Mesothelial cell of epicardium (in vitro differentiated cells): ENCODE data around the gene SPHK2. TPM values are rescaled to one million over a fixed set of nuclear protein-coding genes. Genes with fewer than 3 reads are reported as not detected.

Experiments used
- DNase-seq, 2 experiments: peaks; one replicate each; pipeline ENCODE4 v3.0.0; 2021; ENCODE audit warnings: low spot score in 2 of 2; ENCODE audit not compliant: unreplicated experiment in 2 of 2
- H3K27ac Mint-ChIP-seq: 2 replicates; pipeline ENCODE4 v1.8.0; 2021; ENCODE audit warnings: mixed read lengths
- H3K27me3 Mint-ChIP-seq: 2 replicates; pipeline ENCODE4 v1.8.0; 2021; ENCODE audit warnings: low read depth, mixed read lengths
- H3K36me3 Mint-ChIP-seq: 2 replicates; pipeline ENCODE4 v1.8.0; 2021; ENCODE audit warnings: mixed read lengths
- H3K4me1 Mint-ChIP-seq: 2 replicates; pipeline ENCODE4 v1.8.0; 2021; ENCODE audit warnings: mixed read lengths
- H3K4me3 Mint-ChIP-seq: 2 replicates; pipeline ENCODE4 v1.8.0; 2021; ENCODE audit warnings: mild to moderate bottlenecking, moderate library complexity, mixed read lengths
- H3K9me3 Mint-ChIP-seq: 2 replicates; pipeline ENCODE4 v1.8.0; 2021; ENCODE audit warnings: mixed read lengths
- CTCF ChIP-seq: fragments of 200-600 bp; sonication (generic); IDR thresholded peaks from one replicate; pipeline ENCODE4 v1.5.0; 2021; ENCODE audit warnings: antibody characterized with exemption; ENCODE audit not compliant: unreplicated experiment
- total RNA-seq: library from RNA; stranded (reverse); gene quantifications from 3 replicates; pipeline ENCODE4 v1.2.1, GENCODE V29; 2021

Gene SPHK2
- total RNA-seq, 1 donor from 2014 or later, result 27.7 TPM

GRCh38 chr19:48646001-48646721 lies 26.9 kb downstream of the SPHK2 start, which contains the start of gene CA11:
Gene CA11, minus strand, starts transcription at chr19:48646187. Its CDS starts 555 bp downstream, at chr19:48645632.
- Mint-ChIP-seq H3K4me3 (peak within 1 kb of the TSS; percentile 81), H3K27me3 (no peaks in the 10 kb centered on the region), H3K9me3 (no peaks in the 10 kb centered on the region), H3K27ac (peak within 1 kb of the TSS; percentile 95), H3K4me1 (peaks cover 18% of the 10 kb centered on the region), H3K36me3 (peaks cover 7% of the 10 kb centered on the region)
- peak; percentile 87 to 93 for DNase-seq
- TF ChIP-seq CTCF, result peak; percentile 72

DNA sequence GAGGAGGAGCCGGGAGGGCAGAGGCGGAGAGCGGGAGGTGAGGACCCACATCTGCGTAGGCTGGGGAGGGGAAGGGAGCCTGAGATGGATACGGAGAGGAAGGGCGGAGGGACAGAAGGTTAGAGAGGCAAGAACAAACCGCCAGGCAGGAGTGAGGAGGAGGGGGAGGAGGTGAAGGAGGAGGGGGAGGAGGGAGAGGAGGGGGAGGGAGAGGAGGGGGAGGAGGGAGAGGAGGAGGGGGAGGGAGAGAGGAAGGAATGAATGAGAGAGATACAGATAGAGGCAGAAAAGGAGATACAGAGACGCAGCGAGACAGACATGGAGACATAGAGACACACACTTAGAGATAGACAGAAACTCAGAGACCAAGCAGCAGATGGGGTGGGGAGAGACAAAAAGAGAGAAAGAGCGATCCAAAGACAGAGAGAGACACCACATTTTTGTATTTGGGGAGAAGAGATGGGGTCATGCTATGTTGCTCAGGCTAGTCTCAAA lies 27.5 kb downstream of the SPHK2 start:
- peaks cover 18% of the 10 kb centered on the region for H3K4me1 Mint-ChIP-seq
- H3K27me3 Mint-ChIP-seq, result no peaks in the 10 kb centered on the region
- no peak overlapping the region for H3K27ac Mint-ChIP-seq
- peaks cover 4% of the 10 kb centered on the region for H3K36me3 Mint-ChIP-seq
- H3K4me3 Mint-ChIP-seq, result peak overlapping the region; percentile 81
- DNase-seq, result no peak
- H3K9me3 Mint-ChIP-seq, result no peaks in the 10 kb centered on the region
- no peak for TF ChIP-seq CTCF

- Mint-ChIP-seq H3K36me3 (no peaks in the 10 kb centered on the region), H3K9me3 (no peaks in the 10 kb centered on the region), H3K4me1 (peaks cover 18% of the 10 kb centered on the region), H3K27ac (no peak overlapping the region), H3K27me3 (no peaks in the 10 kb centered on the region), H3K4me3 (no peak overlapping the region)
- no peak for DNase-seq
- TF ChIP-seq CTCF, result no peak
Measured at GRCh38 chr19:48648134-48648533, 28.8 kb downstream of the SPHK2 start.

DNA sequence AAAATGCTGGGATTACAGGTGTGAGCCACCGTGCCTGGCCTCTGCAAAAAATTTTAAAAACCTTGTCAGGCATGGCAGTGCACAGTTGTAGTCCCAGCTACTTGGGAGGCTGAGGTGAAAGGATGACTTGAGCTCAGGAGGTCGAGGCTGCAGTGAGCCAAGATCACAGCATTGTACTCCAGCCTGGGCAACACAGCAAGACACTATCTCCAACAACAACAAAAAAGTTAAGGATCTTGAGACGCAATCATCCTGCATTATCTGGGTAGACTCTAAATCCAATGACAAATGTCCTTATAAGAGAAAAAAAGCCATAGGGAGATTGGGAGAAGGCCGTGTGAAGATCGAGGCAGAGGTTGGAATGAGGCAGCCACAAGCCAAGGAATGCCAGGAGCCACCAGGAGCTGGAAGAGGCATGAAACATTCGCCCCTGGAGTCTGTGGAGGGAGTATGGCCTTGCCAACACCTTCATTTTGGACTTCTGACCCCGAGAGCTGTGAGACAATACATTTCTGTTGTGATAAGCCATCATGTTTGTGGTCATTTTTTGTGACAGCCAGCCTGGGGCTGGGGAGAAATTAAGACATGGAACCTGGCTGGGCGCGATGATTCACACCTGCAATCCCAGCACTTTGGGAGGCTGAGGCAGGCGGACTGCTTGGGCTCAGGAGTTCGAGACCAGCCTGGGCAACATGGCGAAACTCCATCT lies 31.8 kb downstream of the SPHK2 start:
- Mint-ChIP-seq H3K27me3 (no peaks in the 10 kb centered on the region), H3K27ac (no peak overlapping the region), H3K9me3 (no peaks in the 10 kb centered on the region), H3K4me1 (peaks cover 10% of the 10 kb centered on the region), H3K4me3 (no peak overlapping the region), H3K36me3 (no peaks in the 10 kb centered on the region)
- no peak for TF ChIP-seq CTCF
- no peak for DNase-seq

- H3K9me3 Mint-ChIP-seq, result no peaks in the 10 kb centered on the region
- no peak for DNase-seq
- H3K4me1 Mint-ChIP-seq, result peaks cover 11% of the 10 kb centered on the region
- H3K27ac Mint-ChIP-seq, result no peak overlapping the region
- no peaks in the 10 kb centered on the region for H3K27me3 Mint-ChIP-seq
- TF ChIP-seq CTCF, result no peak
- no peaks in the 10 kb centered on the region for H3K36me3 Mint-ChIP-seq
- no peak overlapping the region for H3K4me3 Mint-ChIP-seq
Measured at GRCh38 chr19:48651683-48652048, 32.4 kb downstream of the SPHK2 start.
